Muscle of back (tissue), 11 donors: ENCODE results near the gene SYS1. TPM values are rescaled to one million over a fixed set of nuclear protein-coding genes. Genes with fewer than 3 reads are reported as not detected.

Source experiments
- DNase-seq, 3 donors: peaks; one replicate each; pipeline versions ENCODE4 v3.0.0 to v3.0.0-alpha.2; 2013
- polyA plus RNA-seq, 10 donors: library from polyadenylated mRNA; unstranded; fragments of 120-200 nt; gene quantifications; one replicate each; pipeline ENCODE4 v1.2.1, GENCODE V29; 2013; ENCODE audit not compliant: insufficient read length in 10 of 10

The SYS1 gene
- polyA plus RNA-seq, 10 donors = 13.7 to 17.9 (median 15.9) TPM

DNA sequence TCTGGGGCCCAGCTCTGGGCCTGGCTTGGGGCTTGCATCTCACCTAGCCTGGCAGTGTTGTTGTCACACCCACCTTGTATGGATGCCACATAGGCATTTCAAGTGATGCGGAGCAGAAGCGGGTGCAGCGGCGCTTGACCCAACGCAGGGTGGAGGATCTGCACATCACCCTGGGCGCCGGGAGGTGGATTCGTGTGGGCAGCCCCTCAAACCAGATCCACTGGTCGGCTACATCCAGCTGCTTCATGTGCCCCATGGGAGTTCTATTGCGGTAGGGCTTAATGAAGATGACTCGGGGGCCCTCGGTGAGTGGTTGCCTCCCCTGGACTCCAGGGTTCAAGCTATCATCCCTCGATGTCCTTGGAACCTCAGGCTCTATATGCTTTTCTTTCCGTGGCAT, 12.0 kb downstream of the SYS1 start:
- no peak for DNase-seq

DNA sequence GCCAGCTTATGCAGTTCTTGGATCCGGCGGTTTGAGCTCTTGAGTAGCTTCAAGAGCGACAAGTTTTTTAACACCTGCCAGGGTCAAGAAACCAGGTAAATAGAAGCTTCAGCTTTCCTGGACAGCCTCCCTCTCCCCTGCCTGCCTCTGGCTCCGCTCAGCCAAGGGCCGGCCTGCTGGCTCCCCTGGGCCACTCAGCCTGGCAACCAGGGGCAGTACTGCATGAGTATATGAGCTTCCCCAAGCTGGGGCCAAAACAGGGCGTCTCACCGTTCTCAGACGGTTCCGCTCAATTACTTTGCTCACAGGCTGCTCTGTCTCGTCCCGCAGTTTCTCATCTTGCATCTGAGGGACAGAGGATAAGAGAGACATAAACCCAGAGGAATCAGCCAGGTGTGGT, 14.3 kb downstream of the SYS1 start:
- DNase-seq = no peak

DNA sequence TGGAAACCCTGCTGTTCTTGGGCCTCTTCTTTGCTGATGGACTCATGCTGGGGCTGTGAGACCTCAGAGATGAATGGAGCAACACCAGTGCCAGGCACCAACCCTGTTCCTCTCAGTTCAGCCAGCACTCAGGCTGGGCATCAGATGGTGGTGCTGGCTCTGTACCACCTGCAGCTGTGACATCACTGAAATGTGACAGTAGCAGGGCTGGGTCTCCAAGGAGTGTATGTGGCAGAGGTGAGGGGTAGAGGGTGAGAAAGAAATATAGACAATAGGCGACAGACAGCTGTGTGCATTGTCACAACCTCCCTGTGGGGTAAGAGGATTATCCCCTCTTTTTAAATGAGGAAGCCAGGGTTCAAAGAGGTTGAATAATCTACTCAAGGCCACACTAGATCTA, 15.2 kb downstream of the SYS1 start, which contains the start of gene TP53TG5:
Gene TP53TG5, minus strand, starts transcription at position 135 of the 400 bp plus-strand sequence. Its CDS starts 89 bp downstream, at position 46.
- no peak for DNase-seq

DNA sequence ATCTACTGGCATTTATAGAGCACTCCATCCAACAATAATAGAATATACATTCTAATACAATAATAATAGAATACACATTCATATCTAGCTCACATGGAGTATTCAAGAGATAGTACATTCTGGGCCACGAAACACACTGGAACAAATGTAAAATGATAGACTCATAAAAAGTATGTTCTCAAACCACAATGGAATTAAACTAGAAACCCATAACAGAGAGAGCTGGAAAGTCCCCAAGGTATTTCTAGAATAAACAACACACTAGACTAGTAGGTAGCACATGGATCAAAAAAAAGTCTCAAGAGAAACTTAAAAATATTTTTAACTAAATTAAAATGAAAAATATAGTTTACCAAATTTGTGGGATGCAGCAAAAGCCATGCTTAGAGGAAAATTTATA, 24.3 kb downstream of the SYS1 start:
- no peak for DNase-seq

DNA sequence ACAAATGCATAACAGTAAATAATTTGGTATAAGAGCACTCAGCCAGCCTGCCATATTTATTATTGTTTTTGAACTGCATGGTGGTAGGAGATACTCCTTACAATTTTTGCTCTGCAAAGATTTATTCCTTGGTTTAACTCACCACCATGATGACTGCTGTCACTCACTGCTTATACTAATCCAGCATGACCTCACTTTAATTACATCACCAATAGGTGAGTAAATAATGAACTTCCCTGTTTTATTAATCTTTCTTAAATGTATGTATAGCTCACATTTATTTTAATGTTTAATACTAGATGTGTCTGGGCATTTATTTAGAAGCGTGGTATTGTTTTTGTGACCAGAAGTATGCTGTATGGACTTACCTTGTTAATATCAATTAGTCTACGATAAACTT, 28.0 kb downstream of the SYS1 start:
- DNase-seq = no peak

DNA sequence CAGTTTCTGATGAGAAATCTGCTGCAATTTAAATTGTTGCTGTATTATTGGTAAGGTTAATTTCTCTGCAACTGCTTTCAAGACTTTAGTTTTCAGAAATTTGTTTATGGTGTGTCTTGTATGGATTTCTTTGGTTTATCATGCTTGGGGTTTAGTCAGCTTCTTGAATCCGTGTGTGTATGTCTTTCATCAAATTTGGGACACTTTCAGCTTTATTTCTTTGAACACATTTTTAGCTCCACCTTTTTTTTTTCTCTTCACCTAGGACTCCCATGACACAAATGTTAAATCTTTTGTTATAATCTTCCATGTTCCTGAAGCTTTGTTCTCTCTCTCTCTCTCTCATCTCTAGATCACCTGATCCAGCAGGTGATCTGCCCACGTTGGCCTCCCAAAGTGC, 28.6 kb downstream of the SYS1 start:
- no peak for DNase-seq

DNA sequence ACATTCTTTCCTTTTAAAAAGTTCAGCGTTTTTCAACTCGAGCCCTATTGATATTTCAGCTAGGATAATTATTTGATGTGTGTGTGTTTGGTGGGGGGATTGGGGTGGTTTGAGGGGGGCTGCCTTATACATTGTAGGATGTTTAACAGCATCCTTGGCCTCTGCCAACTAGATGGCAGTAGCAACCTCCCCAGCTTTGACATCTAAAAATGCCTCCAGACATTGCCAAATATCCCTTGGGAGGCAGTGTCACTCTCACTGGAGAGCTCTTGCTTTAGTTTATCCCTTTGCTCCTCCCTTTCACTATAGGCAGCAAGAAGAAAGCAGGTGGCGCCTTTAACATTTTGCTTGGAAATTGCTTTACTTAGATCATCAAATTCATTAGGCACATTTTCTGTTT, 29.8 kb downstream of the SYS1 start:
- no peak for DNase-seq

DNA sequence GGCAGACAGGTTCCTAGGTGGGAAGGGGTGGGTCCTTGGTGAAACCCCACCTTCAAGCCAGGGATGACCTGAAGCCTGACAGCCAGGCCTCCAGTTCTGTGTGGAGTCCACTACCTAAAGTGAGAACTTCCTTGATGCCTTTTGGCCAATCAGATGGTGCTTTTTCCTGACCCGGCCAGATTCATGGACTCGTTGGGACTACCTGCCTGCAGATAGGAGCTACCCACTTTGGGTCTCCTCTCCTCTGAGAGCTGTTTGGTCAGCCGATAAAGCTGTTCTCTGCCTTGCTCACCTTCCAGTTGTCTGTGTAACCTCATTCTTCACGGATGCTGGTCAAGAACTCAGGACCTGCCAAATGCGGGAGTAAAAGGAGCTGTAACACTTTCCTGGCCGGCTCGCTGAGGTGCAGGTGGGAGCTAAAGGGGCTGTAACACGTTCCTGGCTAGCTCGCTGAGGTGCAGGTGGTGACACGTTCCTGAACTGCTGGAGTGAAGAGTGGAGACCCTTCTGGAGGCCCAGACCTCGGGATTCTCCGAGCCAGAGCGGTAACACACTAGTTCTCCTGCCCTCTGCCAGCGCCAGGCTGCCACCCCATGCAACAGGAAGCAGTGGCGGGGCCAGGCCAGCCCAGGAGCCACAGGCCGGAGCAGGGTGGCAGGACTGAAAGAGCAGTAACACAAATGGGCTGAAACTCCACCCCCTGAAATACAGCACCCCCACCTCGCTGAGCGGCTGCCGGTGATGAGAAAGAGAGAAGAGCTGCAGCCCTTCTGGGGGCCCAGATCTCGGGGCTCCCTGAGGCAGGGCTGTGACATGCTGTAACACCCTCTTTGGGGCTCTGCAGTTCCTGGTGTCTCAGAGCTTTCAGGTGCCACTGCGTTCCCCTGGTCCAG, 31.5 kb downstream of the SYS1 start:
- DNase-seq = no peak

DNA sequence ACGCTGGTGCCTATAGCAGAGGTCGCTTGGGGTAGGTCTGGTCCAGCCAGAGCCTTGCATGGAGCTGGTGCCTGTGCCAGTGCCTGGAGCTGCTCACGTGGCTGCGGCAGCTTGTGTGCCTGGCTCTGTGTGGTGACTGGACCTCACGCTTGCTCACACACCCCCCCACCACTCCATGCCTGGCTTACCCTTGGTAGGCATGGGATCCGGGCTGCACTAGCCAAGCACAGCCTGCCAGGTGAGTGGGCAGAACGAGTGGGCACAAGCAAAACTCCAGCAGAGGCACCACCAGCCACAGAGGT, 32.1 kb downstream of the SYS1 start:
- DNase-seq = no peak

DNA sequence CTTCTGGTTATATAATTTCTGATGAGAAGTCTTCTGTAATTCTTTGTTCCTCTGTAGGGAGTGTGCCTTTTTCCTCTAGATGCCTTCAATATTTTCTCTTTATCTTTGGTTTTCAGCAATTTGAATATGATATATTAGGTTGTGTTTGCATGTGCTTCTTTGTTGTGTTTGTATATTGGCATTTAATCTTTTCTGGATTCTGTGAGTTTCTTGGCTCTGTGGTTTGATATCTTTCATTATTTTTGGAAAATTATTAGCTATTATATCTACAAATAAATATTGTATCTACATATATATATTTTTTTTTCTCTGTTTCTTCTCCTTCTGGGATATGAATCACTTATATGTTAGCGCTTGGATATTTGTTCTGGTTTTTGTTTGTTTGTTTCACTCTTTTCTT, 36.1 kb downstream of the SYS1 start:
- no peak for DNase-seq

DNA sequence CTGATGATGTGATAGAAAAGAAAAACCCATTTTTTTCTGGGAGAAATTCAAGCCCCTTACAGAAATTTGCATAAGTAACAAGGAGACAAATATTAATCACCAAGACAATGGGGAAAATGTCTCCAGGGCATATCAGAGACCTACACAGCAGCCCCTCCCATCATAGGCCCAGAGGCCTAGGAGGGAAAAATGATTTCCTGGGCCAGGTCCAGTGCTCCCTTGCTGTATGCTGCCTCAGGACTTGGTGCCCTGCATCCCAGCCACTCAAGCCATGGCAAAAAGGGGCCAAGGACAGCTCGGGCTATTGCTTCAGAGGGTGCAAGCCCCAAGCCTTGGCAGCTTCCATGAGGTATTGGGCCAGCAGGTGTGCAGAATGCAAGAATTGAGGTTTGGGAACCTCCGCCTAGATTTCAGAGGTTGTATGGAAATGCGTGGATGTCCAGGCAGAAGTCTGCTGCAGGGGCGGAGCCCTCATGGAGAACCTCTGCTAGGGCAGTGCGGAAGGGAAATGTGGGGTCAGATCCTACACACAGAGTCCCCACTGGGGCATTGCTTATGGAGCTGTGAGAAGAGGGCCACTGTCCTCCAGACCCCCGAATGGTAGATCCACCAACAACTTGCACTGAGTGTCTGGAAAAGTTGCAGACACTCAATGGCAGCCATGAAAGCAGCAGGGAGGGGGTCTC, 37.5 kb downstream of the SYS1 start:
- DNase-seq = no peak

DNA sequence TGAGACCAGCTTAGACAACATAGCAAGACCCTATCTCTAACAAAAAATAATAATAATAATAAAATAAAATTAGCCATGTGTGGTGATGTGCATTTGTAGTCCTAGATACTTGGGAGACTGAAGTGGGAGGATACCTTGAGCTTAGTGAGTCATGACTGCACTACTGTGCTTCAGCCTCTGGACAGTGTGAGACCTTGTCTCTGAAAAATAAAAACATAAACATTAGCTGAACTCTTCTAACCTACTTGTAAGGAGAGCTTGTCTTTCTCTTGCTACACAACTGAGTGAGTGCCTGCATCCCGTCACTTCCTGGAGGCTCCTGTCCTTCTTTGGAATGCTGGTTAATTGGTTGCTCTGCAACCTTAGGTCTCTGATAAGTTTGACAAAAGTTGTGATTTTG, 40.0 kb downstream of the SYS1 start:
- no peak for DNase-seq

DNA sequence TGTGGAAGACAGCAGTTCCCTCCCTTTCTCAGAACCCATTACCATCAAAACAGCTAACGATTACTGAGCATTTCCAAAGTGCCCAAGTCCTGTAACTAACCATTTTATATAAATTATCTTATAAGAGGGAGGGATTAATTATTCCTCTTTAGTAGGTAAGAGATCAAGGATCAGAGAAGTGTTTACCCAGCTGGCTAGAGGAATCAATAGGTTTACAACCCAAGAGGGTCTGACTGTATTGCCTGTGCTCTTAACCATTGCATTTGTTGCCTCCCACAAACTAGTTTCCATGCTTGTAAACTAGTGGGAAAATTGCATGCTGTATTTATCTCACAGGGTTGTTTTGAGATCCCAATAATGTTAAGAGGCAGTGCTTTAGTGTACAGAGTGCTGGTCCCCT, 41.5 kb downstream of the SYS1 start:
- DNase-seq = no peak

DNA sequence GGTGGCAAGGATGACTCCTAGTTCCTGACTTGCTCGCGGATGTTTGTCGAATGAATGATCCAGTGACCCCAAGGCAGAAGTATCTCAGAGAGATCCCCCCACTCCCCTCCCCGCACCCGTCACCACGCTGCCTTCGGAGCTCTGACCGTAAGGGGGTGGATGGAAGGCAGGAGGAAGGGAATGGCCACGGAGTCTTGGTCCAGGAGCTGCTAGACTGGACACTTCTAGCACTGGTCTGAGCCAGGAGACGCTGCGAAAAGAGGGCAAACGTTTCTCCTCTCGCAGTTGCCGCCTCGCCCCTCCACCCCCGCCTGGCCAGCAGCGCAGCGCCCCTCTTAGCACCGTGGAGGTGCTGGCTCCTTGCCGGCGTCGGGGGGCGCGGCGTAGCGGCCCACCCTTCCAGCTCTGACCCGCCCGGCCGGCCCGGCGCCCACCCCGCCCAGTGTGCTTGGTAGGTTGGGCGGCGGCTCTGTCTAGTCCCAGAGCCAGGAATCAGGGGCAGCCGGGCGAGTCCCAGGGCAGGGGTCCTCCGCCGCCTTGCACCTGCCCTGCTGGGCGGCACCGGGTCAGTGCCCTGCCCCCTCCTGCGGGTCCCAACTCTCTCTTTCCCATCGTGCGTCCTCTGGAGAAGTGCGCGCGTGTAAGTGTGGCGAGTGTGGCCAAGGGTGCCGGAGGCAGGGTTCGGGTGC, 42.8 kb downstream of the SYS1 start:
- peak in 1 of 3 donors; percentile 36 for DNase-seq

DNA sequence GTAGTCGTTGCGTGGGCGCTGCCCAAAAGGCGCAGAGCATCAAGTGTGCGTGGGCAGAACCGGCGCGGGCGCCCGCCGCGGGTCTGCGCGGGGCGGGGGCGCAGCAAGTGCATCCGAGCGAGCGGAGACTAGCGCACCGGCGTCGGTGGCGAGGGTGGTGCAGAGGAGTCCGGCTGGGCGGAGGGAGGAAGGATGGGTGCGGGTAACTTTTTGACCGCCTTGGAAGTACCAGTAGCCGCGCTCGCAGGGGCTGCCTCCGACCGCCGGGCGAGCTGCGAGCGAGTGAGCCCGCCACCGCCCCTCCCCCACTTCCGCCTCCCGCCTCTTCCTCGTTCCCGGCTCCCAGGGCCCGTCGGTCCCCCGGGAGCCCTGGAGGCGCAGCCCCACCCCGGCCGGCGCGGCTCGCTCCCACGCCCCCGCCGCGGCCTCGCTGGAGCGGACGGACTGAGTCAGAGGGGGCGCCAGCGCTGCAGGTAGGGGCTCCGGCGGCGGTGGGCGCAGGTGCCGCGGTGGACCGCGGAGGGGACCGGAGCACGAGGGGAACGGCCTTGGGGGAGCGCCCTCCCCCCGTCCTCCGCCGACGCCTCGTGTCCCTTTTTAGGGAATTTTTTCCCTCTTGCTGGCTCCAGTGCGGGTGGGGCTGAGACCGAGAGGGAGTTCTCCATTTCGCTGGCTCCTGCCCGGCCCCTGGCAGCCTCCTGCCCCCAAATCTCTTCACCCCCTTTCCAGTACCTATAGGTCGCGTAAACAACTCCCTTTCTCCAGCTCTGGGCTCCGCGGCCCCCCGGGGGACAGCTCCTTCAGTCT, 43.5 kb downstream of the SYS1 start:
- peak in 1 of 3 donors; percentile 61 for DNase-seq

DNA sequence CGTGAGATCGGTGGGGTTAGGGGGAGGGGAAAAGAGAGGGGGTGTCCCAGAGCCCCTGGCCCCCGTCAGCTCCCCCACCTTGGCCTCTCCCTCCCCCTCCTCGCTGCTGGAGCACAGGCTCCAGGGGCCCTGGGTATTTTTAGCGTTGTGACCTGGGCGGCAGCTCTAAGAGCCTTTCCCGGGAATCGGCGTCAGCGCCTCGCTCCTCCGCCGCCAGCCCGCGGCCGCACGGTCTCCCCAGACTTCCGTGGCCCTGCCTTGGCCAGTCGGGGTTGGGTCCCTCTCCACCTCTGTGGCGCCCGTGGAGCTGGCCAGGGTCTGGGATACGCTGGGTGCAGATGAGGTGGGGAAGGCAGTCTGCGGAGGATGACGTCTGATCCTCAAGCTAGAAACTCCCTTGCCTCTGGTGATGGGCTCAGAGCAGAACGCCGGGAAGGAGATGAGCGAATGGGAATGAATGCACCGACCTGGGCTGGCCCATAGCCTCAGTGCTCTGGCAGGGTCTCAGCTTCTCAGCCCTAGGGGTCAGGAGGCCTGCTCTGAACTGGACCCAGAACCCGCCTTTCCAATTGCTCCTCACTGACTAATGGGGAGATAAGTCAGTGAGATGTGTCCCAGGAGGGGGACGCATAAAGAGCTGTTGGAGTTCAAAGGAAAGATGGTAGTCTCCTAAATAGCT, 44.2 kb downstream of the SYS1 start:
- peak in 1 of 3 donors; percentile 49 for DNase-seq

DNA sequence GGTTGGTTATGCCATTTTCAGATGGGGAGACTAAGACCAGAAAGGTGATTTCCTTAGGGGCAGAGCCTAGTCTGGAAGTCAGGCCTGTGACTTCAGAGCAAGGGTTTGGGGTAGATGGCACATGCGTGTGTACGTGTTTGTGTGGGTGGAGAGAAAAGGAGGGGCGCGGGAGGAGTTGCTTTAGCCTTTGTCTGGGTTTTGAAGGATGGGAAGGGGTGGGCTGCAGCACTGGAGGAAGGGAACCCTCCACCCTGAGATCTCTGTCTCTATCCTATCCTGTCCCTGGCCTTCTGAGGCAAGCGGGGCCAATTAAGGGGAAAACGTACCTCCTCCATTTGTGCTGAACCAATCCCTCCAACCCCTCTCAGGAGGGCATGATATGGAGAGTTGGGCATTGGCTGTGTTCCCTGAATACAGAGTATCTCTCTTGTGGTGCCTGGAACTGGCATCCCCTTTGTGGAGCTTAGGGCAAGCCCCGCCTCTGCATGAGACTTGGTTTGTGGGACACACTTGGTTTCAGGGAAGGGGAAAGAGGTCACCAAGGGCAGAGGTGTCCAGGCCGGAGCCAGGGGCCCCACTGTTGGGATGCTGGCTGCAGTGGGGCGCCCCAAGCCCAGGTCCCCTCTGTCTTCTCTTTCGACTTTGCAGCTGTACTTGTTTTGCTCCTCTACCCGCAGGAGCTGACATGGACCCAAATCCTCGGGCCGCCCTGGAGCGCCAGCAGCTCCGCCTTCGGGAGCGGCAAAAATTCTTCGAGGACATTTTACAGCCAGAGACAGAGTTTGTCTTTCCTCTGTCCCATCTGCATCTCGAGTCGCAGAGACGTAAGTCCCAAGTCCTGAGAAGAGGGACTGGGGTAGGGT, 45.1 kb downstream of the SYS1 start, which contains the start of gene DBNDD2:
Gene DBNDD2, plus strand, starts transcription at position 507 of the 863 bp plus-strand sequence. Its CDS starts 179 bp downstream, at position 686.
- no peak for DNase-seq

DNA sequence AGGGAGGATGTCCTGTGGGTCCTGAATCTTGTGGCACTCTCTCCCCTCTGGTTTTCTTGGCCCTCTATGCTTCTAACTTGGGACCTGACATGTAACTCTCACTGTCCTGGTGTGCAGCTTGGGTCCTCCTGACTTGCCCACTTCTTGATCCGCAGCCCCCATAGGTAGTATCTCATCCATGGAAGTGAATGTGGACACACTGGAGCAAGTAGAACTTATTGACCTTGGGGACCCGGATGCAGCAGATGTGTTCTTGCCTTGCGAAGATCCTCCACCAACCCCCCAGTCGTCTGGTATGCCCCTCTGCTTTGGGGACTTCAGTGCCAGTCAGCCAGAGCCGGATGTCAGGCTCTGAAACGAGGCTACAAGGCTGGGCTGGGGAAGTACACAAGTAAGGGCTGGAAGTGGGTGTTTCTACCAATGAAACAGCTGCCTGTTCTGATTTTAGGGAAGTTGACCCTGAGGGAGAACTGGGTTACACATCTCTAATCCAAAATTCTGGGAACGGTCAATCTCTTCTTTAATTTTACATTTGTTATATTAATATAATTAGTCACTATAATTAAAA, 45.8 kb downstream of the SYS1 start:
- no peak for DNase-seq

DNA sequence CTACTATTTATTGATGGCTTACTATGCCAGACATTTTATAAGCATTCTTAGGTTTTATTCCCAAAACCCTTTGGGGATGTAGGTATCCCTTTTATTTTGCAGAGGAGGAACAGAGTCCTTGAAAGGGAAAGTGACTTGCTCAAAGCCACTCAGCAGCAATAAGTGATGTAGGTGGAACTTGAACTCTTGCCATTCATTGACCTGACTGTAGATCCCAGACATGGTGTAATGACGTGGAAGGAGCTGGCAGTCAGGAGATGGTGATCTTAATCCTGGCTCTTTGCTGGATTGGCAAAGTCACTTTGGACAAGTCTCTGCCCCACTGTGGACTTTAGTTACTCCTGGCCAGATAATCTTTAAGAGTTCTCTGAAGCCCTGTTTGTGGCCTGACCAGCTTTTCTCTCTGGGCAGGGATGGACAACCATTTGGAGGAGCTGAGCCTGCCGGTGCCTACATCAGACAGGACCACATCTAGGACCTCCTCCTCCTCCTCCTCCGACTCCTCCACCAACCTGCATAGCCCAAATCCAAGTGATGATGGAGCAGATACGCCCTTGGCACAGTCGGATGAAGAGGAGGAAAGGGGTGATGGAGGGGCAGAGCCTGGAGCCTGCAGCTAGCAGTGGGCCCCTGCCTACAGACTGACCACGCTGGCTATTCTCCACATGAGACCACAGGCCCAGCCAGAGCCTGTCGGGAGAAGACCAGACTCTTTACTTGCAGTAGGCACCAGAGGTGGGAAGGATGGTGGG, 46.7 kb downstream of the SYS1 start:
- DNase-seq = no peak
